Astrocyte (in vitro differentiated cells and primary cell): Measurements from ENCODE around the gene DPYSL3. TPM values are rescaled to one million over a fixed set of nuclear protein-coding genes. Genes with fewer than 3 reads are reported as not detected.

Source experiments
- DNase-seq: peaks from one replicate; pipeline ENCODE4 v3.0.0-alpha.2; 2010; ENCODE audit warnings: low read depth
- FAIRE-seq: peaks from 2 replicates; lab custom pipeline; 2011; peaks lifted over from hg19 to GRCh38; lab: Jason Lieb, UNC
- H2AFZ ChIP-seq: 2 replicates; pipeline ENCODE4 v1.6.0; 2012; ENCODE audit warnings: low read depth, low read length, inconsistent platforms
- H3K27ac ChIP-seq: 2 replicates; pipeline ENCODE4 v1.5.1; 2011; ENCODE audit warnings: low read depth, low read length, inconsistent platforms
- H3K27me3 ChIP-seq: 2 replicates; pipeline ENCODE4 v1.6.0; 2011; ENCODE audit warnings: low read length, inconsistent platforms; ENCODE audit not compliant: insufficient read depth
- H3K36me3 ChIP-seq: 2 replicates; pipeline ENCODE4 v1.5.1; 2011; ENCODE audit warnings: low read length, inconsistent platforms; ENCODE audit not compliant: insufficient read depth
- H3K4me1 ChIP-seq: 2 replicates; pipeline ENCODE4 v1.5.1; 2011; ENCODE audit warnings: low read length, inconsistent platforms; ENCODE audit not compliant: insufficient read depth
- H3K4me2 ChIP-seq: 2 replicates; pipeline ENCODE4 v1.6.0; 2012; ENCODE audit warnings: low read length, inconsistent platforms
- H3K4me3 ChIP-seq: 2 replicates; pipeline ENCODE4 v1.5.1; 2011; ENCODE audit warnings: low read depth, mild to moderate bottlenecking, low read length, inconsistent platforms; ENCODE audit not compliant: insufficient read depth
- H3K79me2 ChIP-seq: 2 replicates; pipeline ENCODE4 v1.6.0; 2012; ENCODE audit warnings: mild to moderate bottlenecking, low read length, inconsistent platforms; ENCODE audit not compliant: insufficient read depth
- H3K9ac ChIP-seq: 2 replicates; pipeline ENCODE4 v1.6.0; 2012; ENCODE audit warnings: mild to moderate bottlenecking, low read length, inconsistent platforms
- H3K9me3 ChIP-seq: 2 replicates; pipeline ENCODE4 v1.5.1; 2012; ENCODE audit warnings: low read depth, mild to moderate bottlenecking, low read length, inconsistent platforms; ENCODE audit not compliant: insufficient read depth
- H4K20me1 ChIP-seq: 2 replicates; pipeline ENCODE4 v1.6.0; 2012; ENCODE audit warnings: low read length, inconsistent platforms; ENCODE audit not compliant: insufficient read depth
- H3K27ac Mint-ChIP-seq: one replicate; pipeline ENCODE4 v1.8.0; 2021; ENCODE audit warnings: mild to moderate bottlenecking, mixed read lengths; ENCODE audit not compliant: unreplicated experiment
- H3K27me3 Mint-ChIP-seq: one replicate; pipeline ENCODE4 v1.8.0; 2021; ENCODE audit warnings: low read depth, mixed read lengths; ENCODE audit not compliant: unreplicated experiment
- H3K36me3 Mint-ChIP-seq: one replicate; pipeline ENCODE4 v1.8.0; 2021; ENCODE audit warnings: low read depth, mixed read lengths; ENCODE audit not compliant: unreplicated experiment
- H3K4me1 Mint-ChIP-seq: one replicate; pipeline ENCODE4 v1.8.0; 2021; ENCODE audit warnings: low read depth, mixed read lengths; ENCODE audit not compliant: unreplicated experiment
- H3K4me3 Mint-ChIP-seq: one replicate; pipeline ENCODE4 v1.8.0; 2021; ENCODE audit warnings: mild to moderate bottlenecking, moderate library complexity, mixed read lengths; ENCODE audit not compliant: unreplicated experiment
- H3K9me3 Mint-ChIP-seq: one replicate; pipeline ENCODE4 v1.8.0; 2021; ENCODE audit warnings: mild to moderate bottlenecking, mixed read lengths; ENCODE audit not compliant: unreplicated experiment
- CTCF ChIP-seq: IDR thresholded peaks from 2 replicates; pipeline ENCODE4 v1.5.1; 2011; ENCODE audit warnings: low read depth, mild to moderate bottlenecking, inconsistent platforms, low read length, moderate library complexity; ENCODE audit not compliant: insufficient read depth
- EZH2 ChIP-seq: IDR thresholded peaks from 2 replicates; pipeline ENCODE4 v1.6.1; 2012; ENCODE audit warnings: mild to moderate bottlenecking, low read length, inconsistent platforms; ENCODE audit not compliant: insufficient read depth
- total RNA-seq: library from RNA; stranded (reverse); gene quantifications from 2 replicates; pipeline ENCODE4 v1.2.1, GENCODE V29; 2021

DPYSL3 gene
- total RNA-seq, 1 donor from 2014 or later, result 197 TPM

GRCh38 chr5:147391781-147392180 lies 118.1 kb downstream of the DPYSL3 start:
- TF ChIP-seq EZH2, result no peak
- peak; percentile 70 for TF ChIP-seq CTCF
- H3K27me3 ChIP-seq, result no peaks in the 10 kb centered on the region
- peaks cover 26% of the 10 kb centered on the region for H4K20me1 ChIP-seq
- no peak overlapping the region for H3K4me2 ChIP-seq
- DNase-seq (peak; percentile 86), FAIRE-seq (peak; percentile 82)
- H3K36me3 Mint-ChIP-seq, result peaks cover 28% of the 10 kb centered on the region
- peaks cover 32% of the 10 kb centered on the region for H3K4me1 Mint-ChIP-seq
- H3K27ac Mint-ChIP-seq, result no peak overlapping the region
- no peaks in the 10 kb centered on the region for H3K4me1 ChIP-seq
- no peak overlapping the region for H3K9ac ChIP-seq
- no peaks in the 10 kb centered on the region for H3K27me3 Mint-ChIP-seq
- no peak overlapping the region for H2AFZ ChIP-seq
- H3K4me3 Mint-ChIP-seq, result peak overlapping the region; percentile 50
- peaks cover 2% of the 10 kb centered on the region for H3K9me3 Mint-ChIP-seq
- H3K79me2 ChIP-seq, result no peaks in the 10 kb centered on the region
- no peak overlapping the region for H3K4me3 ChIP-seq
- peaks cover 34% of the 10 kb centered on the region for H3K36me3 ChIP-seq
- H3K27ac ChIP-seq, result no peak overlapping the region
- no peaks in the 10 kb centered on the region for H3K9me3 ChIP-seq

GRCh38 chr5:147390654-147391225 lies 119.1 kb downstream of the DPYSL3 start:
- Histone ChIP-seq H2AFZ (no peak overlapping the region), H3K4me3 (no peak overlapping the region), H3K4me2 (no peak overlapping the region), H3K27me3 (no peaks in the 10 kb centered on the region), H3K27ac (no peak overlapping the region), H3K79me2 (no peaks in the 10 kb centered on the region), H4K20me1 (peaks cover 22% of the 10 kb centered on the region), H3K4me1 (no peaks in the 10 kb centered on the region), H3K9ac (no peak overlapping the region), H3K9me3 (no peaks in the 10 kb centered on the region), H3K36me3 (peaks cover 27% of the 10 kb centered on the region)
- FAIRE-seq, result no peak
- no peaks in the 10 kb centered on the region for H3K27me3 Mint-ChIP-seq
- no peak overlapping the region for H3K27ac Mint-ChIP-seq
- no peak overlapping the region for H3K4me3 Mint-ChIP-seq
- no peak for DNase-seq
- H3K36me3 Mint-ChIP-seq, result peaks cover 21% of the 10 kb centered on the region
- H3K4me1 Mint-ChIP-seq, result peaks cover 26% of the 10 kb centered on the region
- peaks cover 2% of the 10 kb centered on the region for H3K9me3 Mint-ChIP-seq
- TF ChIP-seq CTCF (no peak), EZH2 (no peak)
